Activated T-helper 9 cell treated with anti-CD3 and anti-CD28 coated beads, Interleukin-2, amount 50 U/mL, for 16 hours (primary cell): ENCODE results near the gene CHP1.
"Not testable (repeated sequence)": the region's sequence is repeated elsewhere in the genome, so short reads cannot be mapped to it uniquely, and the experiment has no call there.

ENCODE experiments used
- DNase-seq: peaks from one replicate; pipeline ENCODE4 v3.0.0-alpha.2; 2020; ENCODE audit warnings: low read depth

Gene CHP1

GRCh38 chr15:41292521-41292920 is 61.5 kb downstream of the CHP1 start:
- no peak for DNase-seq

DNA sequence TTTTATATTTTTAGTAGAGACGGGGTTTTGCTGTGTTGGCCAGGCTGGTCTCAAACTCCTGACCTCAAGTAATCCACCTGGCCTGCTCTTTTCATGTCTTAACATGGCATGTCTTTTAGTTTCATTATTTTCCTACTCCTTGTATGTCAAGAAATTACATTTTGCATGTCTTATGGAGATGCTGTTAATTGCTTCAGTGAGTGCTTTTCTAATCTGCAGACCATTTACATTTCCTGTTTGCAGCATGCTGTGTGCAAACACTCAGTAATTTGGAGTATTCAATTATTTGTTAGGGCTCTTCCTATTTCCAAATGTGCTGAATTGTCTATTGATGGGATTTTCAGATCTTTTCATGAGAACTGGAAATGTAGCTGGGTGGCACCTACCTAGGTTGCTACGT is 70.1 kb downstream of the CHP1 start:
- DNase-seq, result not testable (repeated sequence)

GRCh38 chr15:41301587-41301986 is 70.5 kb downstream of the CHP1 start:
- no peak for DNase-seq

DNA sequence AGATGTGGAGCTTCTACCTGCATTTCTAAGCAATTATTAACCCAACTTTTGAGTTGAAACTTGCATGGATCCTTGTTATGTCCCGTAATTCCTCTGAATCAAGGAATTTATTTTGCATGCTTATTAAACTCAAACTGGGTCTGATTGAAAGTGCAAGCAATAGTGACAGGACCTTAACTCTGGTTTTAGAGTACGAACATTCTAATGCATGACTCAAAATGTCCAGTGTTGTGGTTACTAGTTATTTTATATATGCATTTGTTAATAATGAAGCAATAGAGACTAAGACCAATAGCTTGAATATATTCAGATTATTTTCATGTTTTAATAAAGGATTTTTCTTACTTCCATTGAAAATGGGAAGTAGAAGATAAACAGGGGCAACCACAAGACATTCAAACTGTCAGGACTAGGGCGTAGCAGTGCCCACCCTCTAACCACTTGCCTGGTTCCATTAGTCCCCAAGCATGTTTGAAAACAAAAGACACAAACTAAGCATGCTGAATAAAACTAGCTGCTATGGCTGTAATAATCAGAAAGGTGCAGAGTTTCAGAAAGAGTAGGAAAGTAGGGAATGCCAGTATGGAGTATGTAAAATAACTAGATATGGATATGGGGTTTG is 73.2 kb downstream of the CHP1 start:
- DNase-seq, result no peak

GRCh38 chr15:41307679-41308078 is 76.6 kb downstream of the CHP1 start:
- DNase-seq, result no peak

DNA sequence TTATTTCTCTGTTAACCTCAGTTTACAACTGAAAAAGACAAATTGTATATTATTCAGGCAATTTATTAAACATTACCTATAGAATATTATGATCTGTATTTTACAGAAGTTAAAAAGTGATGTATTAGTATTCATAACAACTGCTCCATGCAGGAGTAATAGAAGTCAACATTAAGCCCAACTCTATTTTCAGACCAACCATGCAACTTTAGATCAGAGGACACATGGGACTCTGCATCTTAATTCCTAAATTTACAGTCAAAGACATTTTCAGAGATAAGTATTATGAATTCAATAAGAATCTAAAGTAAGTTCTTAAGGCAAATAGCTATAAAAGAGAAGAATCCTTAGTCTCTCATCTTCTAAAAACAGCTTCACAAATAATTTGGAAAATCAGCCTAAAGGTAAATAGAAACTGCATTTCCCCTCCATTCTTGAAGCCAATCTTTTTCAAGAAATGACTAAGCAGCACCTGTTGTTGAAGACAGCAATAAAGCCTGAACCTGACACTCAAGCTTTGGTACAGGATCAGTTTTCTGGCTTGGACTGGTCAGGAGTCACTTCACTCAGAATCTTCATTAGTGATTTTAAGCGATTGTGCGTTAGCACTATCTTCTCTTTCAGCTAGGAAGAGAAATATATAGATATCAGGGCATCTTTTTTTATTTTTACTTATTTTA is 78.3 kb downstream of the CHP1 start:
- no peak for DNase-seq

- DNase-seq, result not testable (repeated sequence)
Observed at GRCh38 chr15:41320805-41321330, 89.8 kb downstream of the CHP1 start.

DNA sequence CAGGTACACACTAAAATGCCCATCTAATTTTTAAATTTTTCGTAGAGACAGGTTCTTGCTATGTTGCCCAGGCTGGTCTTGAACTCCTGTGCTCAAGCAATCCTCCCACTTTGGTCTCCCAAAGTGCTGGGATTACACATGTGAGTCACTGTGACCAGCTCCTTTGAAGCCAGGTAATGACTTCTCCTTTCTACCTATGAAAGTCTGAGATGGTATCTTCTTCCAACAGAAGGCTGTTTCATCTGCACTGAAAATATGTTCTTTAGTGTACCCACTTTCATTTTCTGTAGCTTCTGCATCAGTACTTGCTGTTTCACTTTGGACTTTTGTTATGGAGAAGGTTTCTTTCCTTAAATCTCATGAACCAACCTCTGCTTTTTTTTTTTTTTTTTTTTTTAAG is 92.5 kb downstream of the CHP1 start:
- DNase-seq, result no peak

- no peak for DNase-seq
Observed at GRCh38 chr15:41331281-41331680, 100.2 kb downstream of the CHP1 start.
